NCI-H1105 (cell line): ENCODE measurements around the gene CLTB.

Experiments used
- DNase-seq: peaks from one replicate; lab custom pipeline; 2025; lab: John Stamatoyannopoulos, UW

The CLTB gene

GRCh38 chr5:176401281-176402205 is 14.8 kb downstream of the CLTB start:
- no peak for DNase-seq

GRCh38 chr5:176400382-176401156 is 15.8 kb downstream of the CLTB start:
- no peak for DNase-seq

- no peak for DNase-seq
Observed at GRCh38 chr5:176397736-176398420, 18.5 kb downstream of the CLTB start.

- no peak for DNase-seq
Observed at GRCh38 chr5:176396330-176396729, 20.0 kb downstream of the CLTB start.

- DNase-seq = no peak
Observed at GRCh38 chr5:176394881-176395675, 21.3 kb downstream of the CLTB start.

GRCh38 chr5:176394096-176394495 is 22.2 kb downstream of the CLTB start:
- DNase-seq = no peak

GRCh38 chr5:176392526-176392925 is 23.8 kb downstream of the CLTB start:
- DNase-seq = no peak

GRCh38 chr5:176391999-176392398 is 24.3 kb downstream of the CLTB start:
- DNase-seq = no peak

- DNase-seq = no peak
Observed at GRCh38 chr5:176391479-176391878, 24.9 kb downstream of the CLTB start.

- no peak for DNase-seq
Observed at GRCh38 chr5:176389135-176390123, 26.9 kb downstream of the CLTB start.

GRCh38 chr5:176388444-176389134 is 27.8 kb downstream of the CLTB start, which contains the start of the genes HIGD2A and NOP16:
Gene HIGD2A (plus strand): TSS chr5:176388751. CDS start chr5:176388820, 69 bp downstream.
Gene NOP16 (minus strand): TSS chr5:176388598. CDS start chr5:176388539, 59 bp downstream.
- DNase-seq = peak; percentile 94

- no peak for DNase-seq
Observed at GRCh38 chr5:176388003-176388443, 28.3 kb downstream of the CLTB start.

GRCh38 chr5:176387384-176387925 is 28.9 kb downstream of the CLTB start:
- no peak for DNase-seq

GRCh38 chr5:176386491-176386890 is 29.8 kb downstream of the CLTB start:
- DNase-seq = no peak

- DNase-seq = no peak
Observed at GRCh38 chr5:176384991-176385390, 31.3 kb downstream of the CLTB start.

GRCh38 chr5:176384366-176384930 is 31.9 kb downstream of the CLTB start:
- no peak for DNase-seq

GRCh38 chr5:176383961-176384360 is 32.4 kb downstream of the CLTB start:
- no peak for DNase-seq

GRCh38 chr5:176383248-176383905 is 33.0 kb downstream of the CLTB start:
- DNase-seq = no peak
